GM18951 (cell line): ENCODE data around the gene ZDHHC24.
"Not testable (repeated sequence)": the region's sequence is repeated elsewhere in the genome, so short reads cannot be mapped to it uniquely, and the experiment has no call there.

Experiments
- POLR2A ChIP-seq: IDR thresholded peaks from 4 replicates; pipeline ENCODE4 v1.6.1; 2011; ENCODE audit warnings: mild to moderate bottlenecking; ENCODE audit not compliant: insufficient read length, insufficient read depth; ENCODE audit errors: extremely low read depth
- in situ Hi-C: fragments of 300-500 bp; cut with MboI; formaldehyde crosslinking; loops from one replicate; pipeline ENCODE4 v1.12.0; 2022; ENCODE audit warnings: low sequenced_read_pairs, mixed read lengths, inconsistent platforms; ENCODE audit not compliant: unreplicated experiment

Gene ZDHHC24, protein sequence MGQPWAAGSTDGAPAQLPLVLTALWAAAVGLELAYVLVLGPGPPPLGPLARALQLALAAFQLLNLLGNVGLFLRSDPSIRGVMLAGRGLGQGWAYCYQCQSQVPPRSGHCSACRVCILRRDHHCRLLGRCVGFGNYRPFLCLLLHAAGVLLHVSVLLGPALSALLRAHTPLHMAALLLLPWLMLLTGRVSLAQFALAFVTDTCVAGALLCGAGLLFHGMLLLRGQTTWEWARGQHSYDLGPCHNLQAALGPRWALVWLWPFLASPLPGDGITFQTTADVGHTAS

DNA sequence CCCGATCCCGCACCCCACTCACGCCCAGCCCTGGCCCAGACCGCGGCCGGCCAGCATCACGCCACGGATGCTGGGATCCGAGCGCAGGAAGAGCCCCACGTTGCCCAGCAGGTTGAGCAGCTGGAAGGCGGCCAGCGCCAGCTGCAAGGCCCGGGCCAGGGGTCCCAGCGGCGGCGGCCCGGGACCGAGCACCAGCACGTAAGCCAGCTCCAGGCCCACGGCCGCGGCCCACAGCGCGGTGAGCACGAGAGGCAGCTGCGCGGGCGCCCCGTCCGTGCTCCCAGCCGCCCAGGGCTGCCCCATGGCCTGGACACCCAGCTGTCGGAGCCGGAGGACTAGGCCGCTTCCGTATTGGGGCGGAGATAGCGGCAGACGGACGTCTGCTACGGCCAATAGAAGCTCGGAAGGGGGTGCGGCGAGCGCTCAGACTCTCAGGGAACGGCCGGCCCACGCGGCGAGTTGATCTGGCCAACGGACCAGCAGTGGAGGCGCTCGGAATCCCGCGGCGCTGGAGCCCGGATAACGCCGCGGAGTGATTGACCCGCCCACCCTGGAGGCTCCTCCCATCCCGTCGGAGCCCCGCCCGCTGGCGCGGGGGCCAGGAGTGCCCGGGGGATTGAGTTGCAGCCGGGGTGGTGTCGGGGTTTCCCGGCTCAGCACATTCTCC lies at the start of gene ZDHHC24:
Gene ZDHHC24, minus strand, starts transcription at position 348 of the 667 bp plus-strand sequence. Its CDS starts 45 bp downstream, at position 303.
- TF ChIP-seq POLR2A = peak; percentile 78
- in situ Hi-C loops = no loop called here

- TF ChIP-seq POLR2A = no peak
- in situ Hi-C loops = no loop called here
These were observed 49.5 kb upstream of the ZDHHC24 start for GRCh38 chr11:66595245-66595904.

DNA sequence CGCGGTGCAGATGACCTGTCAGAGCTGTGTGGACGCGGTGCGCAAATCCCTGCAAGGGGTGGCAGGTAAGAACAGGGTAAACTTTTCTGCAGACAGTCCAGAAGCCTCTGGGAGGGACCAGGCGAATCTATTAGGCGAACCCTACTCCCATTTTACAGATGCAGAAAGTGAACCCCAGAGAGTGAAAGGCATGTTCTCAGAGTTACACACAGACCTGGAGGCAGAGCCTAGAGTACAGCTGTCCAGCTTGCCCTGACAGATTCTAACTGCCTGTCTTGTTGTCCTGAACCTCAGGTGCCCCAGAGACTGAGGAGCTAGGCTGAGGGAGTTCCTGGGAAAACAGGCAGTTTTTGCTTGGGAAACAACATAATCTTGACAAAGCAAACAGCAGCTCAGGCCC lies 47.8 kb upstream of the ZDHHC24 start:
- in situ Hi-C loops = no loop called here
- TF ChIP-seq POLR2A = no peak

- in situ Hi-C loops = no loop called here
- no peak for TF ChIP-seq POLR2A
These were observed 47.4 kb upstream of the ZDHHC24 start for GRCh38 chr11:66593303-66593635.

- in situ Hi-C loops = no loop called here
- TF ChIP-seq POLR2A = peak; percentile 98
These were observed 46.8 kb upstream of the ZDHHC24 start, which contains the start of the genes CCDC87 and CCS for GRCh38 chr11:66592457-66593302. Gene CCDC87 (minus strand): TSS chr11:66593063. CDS start chr11:66593015, 48 bp downstream. Gene CCS (plus strand): TSS chr11:66593185. CDS start chr11:66593262, 77 bp downstream.

GRCh38 chr11:66591175-66591574 lies 45.3 kb upstream of the ZDHHC24 start:
- in situ Hi-C loops = no loop called here
- no peak for TF ChIP-seq POLR2A

GRCh38 chr11:66589996-66590675 lies 44.3 kb upstream of the ZDHHC24 start:
- in situ Hi-C loops = no loop called here
- TF ChIP-seq POLR2A = no peak

DNA sequence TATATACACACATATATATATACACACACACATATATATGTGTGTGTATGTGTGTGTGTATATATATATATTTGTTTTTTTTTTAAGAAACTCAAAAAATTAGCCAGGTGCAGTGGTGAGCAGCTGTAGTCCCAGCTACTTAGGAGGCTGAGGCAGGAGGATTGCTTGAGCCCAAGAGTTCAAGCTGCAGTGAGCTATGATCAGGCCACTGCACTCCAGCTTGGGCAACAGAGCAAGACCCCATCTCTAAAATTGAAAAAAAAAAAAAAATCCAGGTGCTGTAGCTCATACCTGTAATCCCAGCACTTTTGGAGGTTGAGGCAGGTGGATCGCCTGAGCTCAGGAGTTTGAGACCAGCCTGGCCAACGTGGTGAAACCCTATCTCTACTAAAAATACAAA lies 43.5 kb upstream of the ZDHHC24 start:
- in situ Hi-C loops = not testable (repeated sequence)

DNA sequence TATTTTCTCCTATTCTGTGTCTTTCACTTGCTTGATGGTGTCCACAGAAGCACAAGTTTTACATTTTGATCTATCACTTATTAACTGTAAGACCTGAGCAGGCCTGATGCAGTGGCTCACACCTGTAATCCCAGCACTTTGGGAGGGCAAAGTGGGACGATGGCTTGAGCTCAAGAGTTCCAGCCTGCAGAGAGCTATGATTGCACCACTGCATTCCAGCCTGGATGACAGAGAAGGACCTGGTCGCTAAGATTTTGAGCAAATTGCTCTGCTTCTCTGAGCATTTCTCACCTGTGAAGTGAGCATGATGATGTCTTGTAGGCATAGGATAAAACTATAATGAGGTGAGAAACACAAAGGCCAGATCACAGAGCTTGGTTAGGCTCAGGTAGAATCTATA lies 40.3 kb upstream of the ZDHHC24 start:
- in situ Hi-C loops = no loop called here
- no peak for TF ChIP-seq POLR2A

- in situ Hi-C loops = not testable (repeated sequence)
These were observed 39.6 kb upstream of the ZDHHC24 start for GRCh38 chr11:66585447-66585846.

GRCh38 chr11:66582565-66583147 lies 36.8 kb upstream of the ZDHHC24 start:
- in situ Hi-C loops = not testable (repeated sequence)

DNA sequence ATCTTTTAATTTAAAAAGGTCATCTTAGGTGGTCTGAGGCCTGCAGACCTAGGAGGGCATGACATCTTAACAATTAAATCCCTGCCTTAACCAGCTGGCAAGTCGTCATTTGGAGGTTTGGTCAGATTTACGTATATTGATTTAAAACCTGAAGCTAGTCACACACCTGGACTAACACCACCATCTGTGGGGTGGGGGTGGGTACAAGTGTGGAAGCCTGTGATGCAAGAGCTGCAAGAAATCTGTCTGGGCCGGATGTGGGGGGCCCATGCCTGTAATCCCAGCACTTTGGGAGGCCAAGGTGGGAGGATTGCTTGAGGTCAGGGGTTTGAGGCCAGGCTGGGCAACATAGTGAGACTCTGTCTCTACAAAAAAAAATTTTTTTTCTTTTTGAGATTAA lies 35.4 kb upstream of the ZDHHC24 start:
- no peak for TF ChIP-seq POLR2A
- in situ Hi-C loops = no loop called here
